GM23338 (cell line): ENCODE measurements around the gene B3GALT5. TPM values are rescaled to one million over a fixed set of nuclear protein-coding genes. Genes with fewer than 3 reads are reported as not detected.
A peak's percentile ranks its signal among the peaks of the same experiment; 100 is the strongest.

ENCODE experiments used
- ATAC-seq: fragments of 200-7000 bp; cut with Tn5 transposase; 3 replicates; pipeline ENCODE4 v1.9.1; 2020
- DNase-seq: peaks from one replicate; pipeline ENCODE4 v3.0.0-alpha.2; 2015; ENCODE audit warnings: low spot score
- H2AFZ ChIP-seq: fragments of 200-600 bp; sonication (generic); 2 replicates; pipeline ENCODE4 v1.8.0; 2016; ENCODE audit warnings: antibody characterized with exemption, mild to moderate bottlenecking, moderate library complexity
- H3F3A ChIP-seq: fragments of 200-600 bp; sonication (generic); replicated peaks from 2 replicates; pipeline ENCODE4 v1.8.0; 2017; ENCODE audit warnings: antibody characterized with exemption, mixed run types, low read depth
- H3K27ac ChIP-seq: fragments of 200-600 bp; sonication (generic); 2 replicates; pipeline ENCODE4 v1.6.1; 2016; ENCODE audit warnings: low read depth
- H3K27me3 ChIP-seq: fragments of 200-600 bp; sonication (generic); 2 replicates; pipeline ENCODE4 v1.8.0; 2016; ENCODE audit warnings: mild to moderate bottlenecking, mixed run types, moderate library complexity; ENCODE audit not compliant: insufficient read depth
- H3K36me3 ChIP-seq: fragments of 200-600 bp; sonication (generic); 2 replicates; pipeline ENCODE4 v1.8.0; 2016; ENCODE audit warnings: mild to moderate bottlenecking; ENCODE audit not compliant: insufficient read depth
- H3K4me1 ChIP-seq: fragments of 200-600 bp; sonication (generic); 2 replicates; pipeline ENCODE4 v1.8.0; 2016; ENCODE audit warnings: mild to moderate bottlenecking, moderate library complexity; ENCODE audit not compliant: insufficient read depth
- H3K4me2 ChIP-seq: fragments of 200-600 bp; sonication (generic); 2 replicates; pipeline ENCODE4 v1.7.1; 2017; ENCODE audit warnings: mixed run types
- H3K4me3 ChIP-seq: fragments of 200-600 bp; sonication (generic); 2 replicates; pipeline ENCODE4 v1.6.1; 2016; ENCODE audit warnings: mixed run types
- H3K79me2 ChIP-seq: fragments of 200-600 bp; sonication (generic); replicated peaks from 2 replicates; pipeline ENCODE4 v1.8.0; 2017; ENCODE audit warnings: mild to moderate bottlenecking; ENCODE audit not compliant: insufficient read depth
- H3K9me2 ChIP-seq: fragments of 200-600 bp; sonication (generic); 2 replicates; pipeline ENCODE4 v1.8.0; 2017; ENCODE audit not compliant: insufficient read depth
- H4K20me1 ChIP-seq: fragments of 200-600 bp; sonication (generic); replicated peaks from 2 replicates; pipeline ENCODE4 v1.8.0; 2017; ENCODE audit warnings: mild to moderate bottlenecking; ENCODE audit not compliant: insufficient read depth
- H3K27ac Mint-ChIP-seq: 2 replicates; pipeline ENCODE4 v1.8.0; 2020; ENCODE audit warnings: inconsistent platforms, mild to moderate bottlenecking, moderate library complexity, mixed read lengths
- H3K27me3 Mint-ChIP-seq: 3 replicates; pipeline ENCODE4 v1.8.0; 2022; ENCODE audit warnings: low read depth, mild to moderate bottlenecking, moderate library complexity, mixed read lengths, inconsistent platforms; ENCODE audit not compliant: insufficient read depth, poor library complexity
- H3K36me3 Mint-ChIP-seq: 3 replicates; pipeline ENCODE4 v1.8.0; 2021; ENCODE audit warnings: low read depth, mild to moderate bottlenecking, inconsistent platforms, moderate library complexity, mixed read lengths
- H3K4me1 Mint-ChIP-seq: 3 replicates; pipeline ENCODE4 v1.8.0; 2020; ENCODE audit warnings: mild to moderate bottlenecking, inconsistent platforms, mixed read lengths
- H3K4me3 Mint-ChIP-seq: 3 replicates; pipeline ENCODE4 v1.8.0; 2021; ENCODE audit warnings: moderate library complexity, mild to moderate bottlenecking, inconsistent platforms, mixed read lengths
- H3K9me3 Mint-ChIP-seq: 3 replicates; pipeline ENCODE4 v1.8.0; 2020; ENCODE audit warnings: moderate library complexity, mild to moderate bottlenecking, inconsistent platforms, mixed read lengths
- CREB1 ChIP-seq: fragments of 250-450 bp; sonication (Bioruptor Pico); IDR thresholded peaks from 2 replicates; pipeline ENCODE4 v1.5.0; 2020; ENCODE audit warnings: low read depth, mild to moderate bottlenecking, moderate library complexity
- EZH2 ChIP-seq: fragments of 200-600 bp; sonication (generic); IDR thresholded peaks from one replicate; pipeline ENCODE4 v1.8.0; 2017; ENCODE audit warnings: antibody characterized with exemption, mild to moderate bottlenecking, low read depth; ENCODE audit not compliant: unreplicated experiment
- EZH2phosphoT487 ChIP-seq: fragments of 200-600 bp; sonication (generic); IDR thresholded peaks from one replicate; pipeline ENCODE4 v1.8.1; 2018; ENCODE audit warnings: antibody characterized with exemption; ENCODE audit not compliant: unreplicated experiment
- REST ChIP-seq: IDR thresholded peaks from one replicate; pipeline ENCODE4 v1.6.1; 2018; ENCODE audit warnings: antibody characterized with exemption; ENCODE audit not compliant: unreplicated experiment
- STAT1 ChIP-seq: IDR thresholded peaks from one replicate; pipeline ENCODE4 v1.6.1; 2016; ENCODE audit warnings: antibody characterized with exemption; ENCODE audit not compliant: unreplicated experiment
- ZNF114 ChIP-seq: fragments of 250-450 bp; sonication (Bioruptor Pico); IDR thresholded peaks from 2 replicates; pipeline ENCODE4 v1.5.0; 2020; ENCODE audit warnings: mild to moderate bottlenecking, moderate library complexity
- ZNF331 ChIP-seq: fragments of 250-450 bp; sonication (Bioruptor Pico); IDR thresholded peaks from 2 replicates; pipeline ENCODE4 v1.5.0; 2020; ENCODE audit warnings: low read depth, mild to moderate bottlenecking, moderate library complexity
- polyA plus RNA-seq: library from polyadenylated mRNA; unstranded; fragments of >200 nt; fragmentation: Nextera tagmentation; extraction: Ambion mirVana; gene quantifications from 2 replicates; pipeline ENCODE4 v1.2.1, GENCODE V29; 2016
- total RNA-seq: library from RNA; depleted of rRNA; stranded (reverse); fragments of >200 nt; shearing (Covaris generic); gene quantifications from 2 replicates; pipeline ENCODE4 v1.2.3, GENCODE V29; 2014
- TF ChIP-seq, protein P1 (sequence below): IDR thresholded peaks from 2 replicates; pipeline ENCODE4 v1.6.1; 2016; ENCODE audit warnings: antibody characterized with exemption
- TF ChIP-seq, protein P2 (sequence below): fragments of 250-450 bp; sonication (Bioruptor Pico); IDR thresholded peaks from 2 replicates; pipeline ENCODE4 v1.5.0; 2020; ENCODE audit warnings: mild to moderate bottlenecking, moderate library complexity

B3GALT5 gene
- total and polyA plus RNA-seq, 2 experiments from 2014 or later: 6.2 to 37.5 TPM

GRCh38 chr21:39599191-39599970, 13.4 kb upstream of the B3GALT5 start:
- peaks cover 3% of the 10 kb centered on the region for H3K27me3 Mint-ChIP-seq
- Histone ChIP-seq H3K79me2 (no peaks in the 10 kb centered on the region), H3K27me3 (no peaks in the 10 kb centered on the region), H3K36me3 (peaks cover 3% of the 10 kb centered on the region; the same call in 1 of the 2 replicates), H3K27ac (0 out of 2 replicates have a peak overlapping the region, but pooled peaks have one; percentile 8), H3K4me2 (no peak overlapping the region), H2AFZ (no peak overlapping the region), H3K4me3 (no peak overlapping the region), H3K9me2 (no peaks in the 10 kb centered on the region), H4K20me1 (no peaks in the 10 kb centered on the region), H3F3A (peaks cover 25% of the 10 kb centered on the region; the same call in 1 of the 2 replicates), H3K4me1 (peaks cover 10% of the 10 kb centered on the region; the same call in 1 of the 2 replicates)
- peaks cover 17% of the 10 kb centered on the region for H3K9me3 Mint-ChIP-seq
- ATAC-seq (no peak), DNase-seq (no peak)
- no peak for TF ChIP-seq STAT1
- no peak for TF ChIP-seq ZNF331
- no peak for TF ChIP-seq ZNF114 (CRISPR knock-in tag)
- TF ChIP-seq EZH2phosphoT487: no peak
- TF ChIP-seq, protein P1, sequence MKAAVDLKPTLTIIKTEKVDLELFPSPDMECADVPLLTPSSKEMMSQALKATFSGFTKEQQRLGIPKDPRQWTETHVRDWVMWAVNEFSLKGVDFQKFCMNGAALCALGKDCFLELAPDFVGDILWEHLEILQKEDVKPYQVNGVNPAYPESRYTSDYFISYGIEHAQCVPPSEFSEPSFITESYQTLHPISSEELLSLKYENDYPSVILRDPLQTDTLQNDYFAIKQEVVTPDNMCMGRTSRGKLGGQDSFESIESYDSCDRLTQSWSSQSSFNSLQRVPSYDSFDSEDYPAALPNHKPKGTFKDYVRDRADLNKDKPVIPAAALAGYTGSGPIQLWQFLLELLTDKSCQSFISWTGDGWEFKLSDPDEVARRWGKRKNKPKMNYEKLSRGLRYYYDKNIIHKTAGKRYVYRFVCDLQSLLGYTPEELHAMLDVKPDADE: no peak
- TF ChIP-seq CREB1 (CRISPR knock-in tag): no peak
- TF ChIP-seq, protein P2, sequence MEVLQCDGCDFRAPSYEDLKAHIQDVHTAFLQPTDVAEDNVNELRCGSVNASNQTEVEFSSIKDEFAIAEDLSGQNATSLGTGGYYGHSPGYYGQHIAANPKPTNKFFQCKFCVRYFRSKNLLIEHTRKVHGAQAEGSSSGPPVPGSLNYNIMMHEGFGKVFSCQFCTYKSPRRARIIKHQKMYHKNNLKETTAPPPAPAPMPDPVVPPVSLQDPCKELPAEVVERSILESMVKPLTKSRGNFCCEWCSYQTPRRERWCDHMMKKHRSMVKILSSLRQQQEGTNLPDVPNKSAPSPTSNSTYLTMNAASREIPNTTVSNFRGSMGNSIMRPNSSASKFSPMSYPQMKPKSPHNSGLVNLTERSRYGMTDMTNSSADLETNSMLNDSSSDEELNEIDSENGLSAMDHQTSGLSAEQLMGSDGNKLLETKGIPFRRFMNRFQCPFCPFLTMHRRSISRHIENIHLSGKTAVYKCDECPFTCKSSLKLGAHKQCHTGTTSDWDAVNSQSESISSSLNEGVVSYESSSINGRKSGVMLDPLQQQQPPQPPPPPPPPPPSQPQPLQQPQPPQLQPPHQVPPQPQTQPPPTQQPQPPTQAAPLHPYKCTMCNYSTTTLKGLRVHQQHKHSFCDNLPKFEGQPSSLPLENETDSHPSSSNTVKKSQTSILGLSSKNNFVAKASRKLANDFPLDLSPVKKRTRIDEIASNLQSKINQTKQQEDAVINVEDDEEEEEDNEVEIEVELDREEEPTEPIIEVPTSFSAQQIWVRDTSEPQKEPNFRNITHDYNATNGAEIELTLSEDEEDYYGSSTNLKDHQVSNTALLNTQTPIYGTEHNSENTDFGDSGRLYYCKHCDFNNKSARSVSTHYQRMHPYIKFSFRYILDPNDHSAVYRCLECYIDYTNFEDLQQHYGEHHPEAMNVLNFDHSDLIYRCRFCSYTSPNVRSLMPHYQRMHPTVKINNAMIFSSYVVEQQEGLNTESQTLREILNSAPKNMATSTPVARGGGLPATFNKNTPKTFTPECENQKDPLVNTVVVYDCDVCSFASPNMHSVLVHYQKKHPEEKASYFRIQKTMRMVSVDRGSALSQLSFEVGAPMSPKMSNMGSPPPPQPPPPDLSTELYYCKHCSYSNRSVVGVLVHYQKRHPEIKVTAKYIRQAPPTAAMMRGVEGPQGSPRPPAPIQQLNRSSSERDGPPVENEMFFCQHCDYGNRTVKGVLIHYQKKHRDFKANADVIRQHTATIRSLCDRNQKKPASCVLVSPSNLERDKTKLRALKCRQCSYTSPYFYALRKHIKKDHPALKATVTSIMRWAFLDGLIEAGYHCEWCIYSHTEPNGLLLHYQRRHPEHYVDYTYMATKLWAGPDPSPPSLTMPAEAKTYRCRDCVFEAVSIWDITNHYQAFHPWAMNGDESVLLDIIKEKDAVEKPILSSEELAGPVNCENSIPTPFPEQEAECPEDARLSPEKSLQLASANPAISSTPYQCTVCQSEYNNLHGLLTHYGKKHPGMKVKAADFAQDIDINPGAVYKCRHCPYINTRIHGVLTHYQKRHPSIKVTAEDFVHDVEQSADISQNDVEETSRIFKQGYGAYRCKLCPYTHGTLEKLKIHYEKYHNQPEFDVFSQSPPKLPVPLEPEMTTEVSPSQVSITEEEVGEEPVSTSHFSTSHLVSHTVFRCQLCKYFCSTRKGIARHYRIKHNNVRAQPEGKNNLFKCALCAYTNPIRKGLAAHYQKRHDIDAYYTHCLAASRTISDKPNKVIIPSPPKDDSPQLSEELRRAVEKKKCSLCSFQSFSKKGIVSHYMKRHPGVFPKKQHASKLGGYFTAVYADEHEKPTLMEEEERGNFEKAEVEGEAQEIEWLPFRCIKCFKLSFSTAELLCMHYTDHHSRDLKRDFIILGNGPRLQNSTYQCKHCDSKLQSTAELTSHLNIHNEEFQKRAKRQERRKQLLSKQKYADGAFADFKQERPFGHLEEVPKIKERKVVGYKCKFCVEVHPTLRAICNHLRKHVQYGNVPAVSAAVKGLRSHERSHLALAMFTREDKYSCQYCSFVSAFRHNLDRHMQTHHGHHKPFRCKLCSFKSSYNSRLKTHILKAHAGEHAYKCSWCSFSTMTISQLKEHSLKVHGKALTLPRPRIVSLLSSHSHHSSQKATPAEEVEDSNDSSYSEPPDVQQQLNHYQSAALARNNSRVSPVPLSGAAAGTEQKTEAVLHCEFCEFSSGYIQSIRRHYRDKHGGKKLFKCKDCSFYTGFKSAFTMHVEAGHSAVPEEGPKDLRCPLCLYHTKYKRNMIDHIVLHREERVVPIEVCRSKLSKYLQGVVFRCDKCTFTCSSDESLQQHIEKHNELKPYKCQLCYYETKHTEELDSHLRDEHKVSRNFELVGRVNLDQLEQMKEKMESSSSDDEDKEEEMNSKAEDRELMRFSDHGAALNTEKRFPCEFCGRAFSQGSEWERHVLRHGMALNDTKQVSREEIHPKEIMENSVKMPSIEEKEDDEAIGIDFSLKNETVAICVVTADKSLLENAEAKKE (CRISPR knock-in tag): no peak
- TF ChIP-seq REST: no peak
- no peak for TF ChIP-seq EZH2
- no peak overlapping the region for H3K27ac Mint-ChIP-seq
- peaks cover 25% of the 10 kb centered on the region for H3K4me1 Mint-ChIP-seq
- H3K4me3 Mint-ChIP-seq: no peak overlapping the region
- H3K36me3 Mint-ChIP-seq: peaks cover 69% of the 10 kb centered on the region
